ENCODE data around the gene UTRN. TPM values are rescaled to one million over a fixed set of nuclear protein-coding genes. Genes with fewer than 3 reads are reported as not detected.
A peak's percentile ranks its signal among the peaks of the same experiment; 100 is the strongest.

UTRN gene
- total RNA-seq, 1 experiment from 2014 or later: 216 TPM

- Mint-ChIP-seq H3K9me3 (ENCODE audit: unreplicated experiment) (no peaks in the 10 kb centered on the region), H3K4me3 (ENCODE audit: unreplicated experiment) (peak overlapping the region; percentile 81), H3K27me3 (ENCODE audit: insufficient read depth, unreplicated experiment) (no peaks in the 10 kb centered on the region), H3K36me3 (ENCODE audit: insufficient read depth, unreplicated experiment) (peaks cover 61% of the 10 kb centered on the region), H3K4me1 (ENCODE audit: low read depth, unreplicated experiment) (peaks cover 23% of the 10 kb centered on the region), H3K27ac (ENCODE audit: unreplicated experiment) (peak overlapping the region; percentile 95)
- TF ChIP-seq CTCF (IDR thresholded peaks at IDR 0.05; ENCODE audit: insufficient read depth in 1 of 2, low read depth in 1 of 2, low read length in 1 of 2, severe bottlenecking in 1 of 2, unreplicated experiment in 1 of 2): no peak
- Histone ChIP-seq H3K36me3 (ENCODE audit: control insufficient read depth, insufficient read depth, low read length) (no peaks in the 10 kb centered on the region), H3K9me3 (no peaks in the 10 kb centered on the region), H3K27me3 (replicated peaks; ENCODE audit: control insufficient read depth, insufficient read depth, low read length) (no peaks in the 10 kb centered on the region), H3K4me3 (ENCODE audit: low read depth, low read length) (peak overlapping the region; percentile 71), H3K4me1 (peaks cover 7% of the 10 kb centered on the region; the same call in 1 of the 2 replicates)
- peak; percentile 82 to 89 for DNase-seq
- ChIA-PET CTCF (interaction anchor here (0.6 to 2.1 kb wide), 10 partner anchors 15 to 182 kb away, joined by 3 to 10 read pairs (median 4); no protein-coding TSS in a partner anchor), POLR2A (interaction anchor here (0.6 to 1.3 kb wide), 8 partner anchors 10 to 130 kb away, joined by 3 to 13 read pairs (median 6); no protein-coding TSS in a partner anchor)
- BruUV-seq (replicated peaks): no TSS peak
- intact Hi-C loops (cut with micrococcal nuclease; ENCODE audit: unreplicated experiment): loop anchor here (1.0 to 10.0 kb wide), 5 partner anchors 11 to 198 kb away; partner anchors contain the start of gene SF3B5
These were observed 1.6 kb downstream of the UTRN start for GRCh38 chr6:144286503-144287393.

- Mint-ChIP-seq H3K9me3 (ENCODE audit: unreplicated experiment) (no peaks in the 10 kb centered on the region), H3K36me3 (ENCODE audit: insufficient read depth, unreplicated experiment) (peaks cover 79% of the 10 kb centered on the region), H3K4me3 (ENCODE audit: unreplicated experiment) (no peak overlapping the region), H3K27me3 (ENCODE audit: insufficient read depth, unreplicated experiment) (no peaks in the 10 kb centered on the region), H3K4me1 (ENCODE audit: low read depth, unreplicated experiment) (peaks cover 13% of the 10 kb centered on the region), H3K27ac (ENCODE audit: unreplicated experiment) (no peak overlapping the region)
- Histone ChIP-seq H3K4me1 (peaks cover 7% of the 10 kb centered on the region; the same call in 1 of the 2 replicates), H3K9me3 (no peaks in the 10 kb centered on the region), H3K36me3 (ENCODE audit: control insufficient read depth, insufficient read depth, low read length) (no peaks in the 10 kb centered on the region), H3K4me3 (ENCODE audit: low read depth, low read length) (no peak overlapping the region), H3K27me3 (replicated peaks; ENCODE audit: control insufficient read depth, insufficient read depth, low read length) (no peaks in the 10 kb centered on the region)
- ChIA-PET CTCF (no interaction called here), POLR2A (no interaction called here)
- no peak for DNase-seq
- no TSS peak for BruUV-seq (replicated peaks)
- no peak for TF ChIP-seq CTCF (IDR thresholded peaks at IDR 0.05; ENCODE audit: insufficient read depth in 1 of 2, low read depth in 1 of 2, low read length in 1 of 2, severe bottlenecking in 1 of 2, unreplicated experiment in 1 of 2)
- intact Hi-C loops (cut with micrococcal nuclease; ENCODE audit: unreplicated experiment): loop anchor here (5.0 to 10.0 kb wide), 3 partner anchors 142 to 196 kb away; partner anchors contain the start of gene SF3B5
These were observed 3.9 kb downstream of the UTRN start for GRCh38 chr6:144289006-144289405.

GRCh38 chr6:144292372-144292771 is 7.2 kb downstream of the UTRN start:
- H3K4me1 Mint-ChIP-seq (ENCODE audit: low read depth, unreplicated experiment): peaks cover 23% of the 10 kb centered on the region
- Histone ChIP-seq H3K9me3 (no peaks in the 10 kb centered on the region), H3K4me3 (ENCODE audit: low read depth, low read length) (no peak overlapping the region), H3K36me3 (ENCODE audit: control insufficient read depth, insufficient read depth, low read length) (peaks cover 3% of the 10 kb centered on the region), H3K27me3 (replicated peaks; ENCODE audit: control insufficient read depth, insufficient read depth, low read length) (no peaks in the 10 kb centered on the region), H3K4me1 (peaks cover 18% of the 10 kb centered on the region)
- ChIA-PET CTCF (no interaction called here), POLR2A (no interaction called here)
- peaks cover 75% of the 10 kb centered on the region for H3K36me3 Mint-ChIP-seq (ENCODE audit: insufficient read depth, unreplicated experiment)
- no TSS peak for BruUV-seq (replicated peaks)
- H3K27me3 Mint-ChIP-seq (ENCODE audit: insufficient read depth, unreplicated experiment): no peaks in the 10 kb centered on the region
- TF ChIP-seq CTCF (IDR thresholded peaks at IDR 0.05; ENCODE audit: insufficient read depth in 1 of 2, low read depth in 1 of 2, low read length in 1 of 2, severe bottlenecking in 1 of 2, unreplicated experiment in 1 of 2): no peak
- no peak overlapping the region for H3K27ac Mint-ChIP-seq (ENCODE audit: unreplicated experiment)
- no peak for DNase-seq
- peaks cover 12% of the 10 kb centered on the region for H3K9me3 Mint-ChIP-seq (ENCODE audit: unreplicated experiment)
- no peak overlapping the region for H3K4me3 Mint-ChIP-seq (ENCODE audit: unreplicated experiment)
- intact Hi-C loops (cut with micrococcal nuclease; ENCODE audit: unreplicated experiment): no loop called here
